ENCODE results near the gene ADAMTS9.

ADAMTS9 gene

GRCh38 chr3:64621726-64622395 lies 65.9 kb downstream of the ADAMTS9 start:
- DNase-seq (ENCODE audit: low spot score), result no peak
- no peak for FAIRE-seq

- DNase-seq (ENCODE audit: low spot score), result no peak
- FAIRE-seq, result no peak
These were observed 66.5 kb downstream of the ADAMTS9 start for GRCh38 chr3:64621275-64621674.

GRCh38 chr3:64620020-64620419 lies 67.8 kb downstream of the ADAMTS9 start:
- FAIRE-seq (no peak), DNase-seq (ENCODE audit: low spot score) (no peak)

GRCh38 chr3:64619216-64619615 lies 68.6 kb downstream of the ADAMTS9 start:
- DNase-seq (ENCODE audit: low spot score) (no peak), FAIRE-seq (no peak)

- FAIRE-seq, result no peak
These were observed 70.2 kb downstream of the ADAMTS9 start for GRCh38 chr3:64617610-64618009.

GRCh38 chr3:64616953-64617352 lies 70.8 kb downstream of the ADAMTS9 start:
- DNase-seq (ENCODE audit: low spot score), result no peak
- no peak for FAIRE-seq

More at GRCh38 chr3:64617610-64618009, 70.2 kb downstream of the ADAMTS9 start:
- no peak for DNase-seq (ENCODE audit: low spot score)

- no peak for FAIRE-seq
- no peak for DNase-seq (ENCODE audit: low spot score)
These were observed 74.8 kb downstream of the ADAMTS9 start for GRCh38 chr3:64612916-64613526.

- FAIRE-seq (no peak), DNase-seq (ENCODE audit: low spot score) (no peak)
These were observed 75.5 kb downstream of the ADAMTS9 start for GRCh38 chr3:64612082-64612860.

GRCh38 chr3:64608741-64609140 lies 79.1 kb downstream of the ADAMTS9 start:
- FAIRE-seq (no peak), DNase-seq (ENCODE audit: low spot score) (no peak)

GRCh38 chr3:64607032-64607551 lies 80.7 kb downstream of the ADAMTS9 start:
- FAIRE-seq, result no peak

GRCh38 chr3:64604313-64604712 lies 83.5 kb downstream of the ADAMTS9 start:
- FAIRE-seq, result no peak
- DNase-seq (ENCODE audit: low spot score), result no peak

More at GRCh38 chr3:64607032-64607551, 80.7 kb downstream of the ADAMTS9 start:
- DNase-seq (ENCODE audit: low spot score), result no peak

- DNase-seq (ENCODE audit: low spot score) (no peak), FAIRE-seq (no peak)
These were observed 86.0 kb downstream of the ADAMTS9 start for GRCh38 chr3:64601824-64602223.

GRCh38 chr3:64600246-64600950 lies 87.4 kb downstream of the ADAMTS9 start:
- FAIRE-seq (no peak), DNase-seq (ENCODE audit: low spot score) (no peak)

GRCh38 chr3:64599651-64600050 lies 88.1 kb downstream of the ADAMTS9 start:
- FAIRE-seq (no peak), DNase-seq (ENCODE audit: low spot score) (no peak)

- FAIRE-seq, result peak; percentile 60
- DNase-seq (ENCODE audit: low spot score), result peak; percentile 66
These were observed 92.5 kb downstream of the ADAMTS9 start for GRCh38 chr3:64595253-64595694.

- DNase-seq (ENCODE audit: low spot score) (no peak), FAIRE-seq (no peak)
These were observed 93.7 kb downstream of the ADAMTS9 start for GRCh38 chr3:64594134-64594533.

GRCh38 chr3:64593350-64593749 lies 94.5 kb downstream of the ADAMTS9 start:
- no peak for FAIRE-seq
- no peak for DNase-seq (ENCODE audit: low spot score)

GRCh38 chr3:64591615-64592014 lies 96.2 kb downstream of the ADAMTS9 start:
- no peak for FAIRE-seq
- DNase-seq (ENCODE audit: low spot score), result no peak

GRCh38 chr3:64588380-64588779 lies 99.4 kb downstream of the ADAMTS9 start:
- no peak for FAIRE-seq
- DNase-seq (ENCODE audit: low spot score), result no peak

- DNase-seq (ENCODE audit: low spot score), result no peak
- FAIRE-seq, result no peak
These were observed 100.8 kb downstream of the ADAMTS9 start for GRCh38 chr3:64586952-64587351.

- DNase-seq (ENCODE audit: low spot score), result no peak
- FAIRE-seq, result no peak
These were observed 103.6 kb downstream of the ADAMTS9 start for GRCh38 chr3:64584179-64584578.

Data from RCC 7860 (cell line).